ENCODE data around the gene POU2F3. TPM values are rescaled to one million over a fixed set of nuclear protein-coding genes. Genes with fewer than 3 reads are reported as not detected.

Gene POU2F3
- total RNA-seq, 1 donor from 2014 or later = 0.97 TPM

DNA sequence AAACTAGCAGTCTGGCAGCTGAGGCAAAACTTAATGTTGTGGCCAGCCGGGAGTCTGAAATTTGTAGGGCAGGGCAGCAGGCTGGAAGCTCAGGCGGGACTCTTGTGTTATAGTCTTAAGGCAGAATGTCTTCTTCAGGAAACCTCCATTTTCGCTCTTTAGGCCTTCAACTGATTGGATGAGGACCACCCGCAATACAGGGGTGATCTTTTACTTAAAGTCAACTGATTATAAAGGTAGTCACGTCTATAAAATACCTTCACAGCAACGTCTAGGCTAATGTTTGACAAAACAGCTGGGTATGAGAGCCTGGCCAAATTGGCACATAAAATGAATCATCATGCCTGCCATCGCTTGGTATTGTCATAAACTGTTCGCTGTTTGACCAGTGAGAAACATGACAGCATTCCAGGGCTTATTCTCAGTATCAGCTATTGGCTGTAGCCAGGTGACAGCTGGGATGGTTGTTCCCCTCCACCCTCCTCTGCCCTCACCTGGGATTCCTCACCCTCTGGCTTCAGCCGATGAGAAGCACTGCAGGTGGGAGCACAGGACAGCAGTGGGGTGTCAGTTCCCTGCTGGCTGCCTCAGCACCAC is 6.6 kb upstream of the POU2F3 start:
- DNase-seq (ENCODE audit: low spot score) = no peak
- Mint-ChIP-seq H3K9me3 (ENCODE audit: unreplicated experiment) (no peaks in the 10 kb centered on the region), H3K4me1 (ENCODE audit: unreplicated experiment) (peaks cover 21% of the 10 kb centered on the region), H3K27me3 (ENCODE audit: unreplicated experiment) (peaks cover 4% of the 10 kb centered on the region), H3K36me3 (ENCODE audit: low read depth, unreplicated experiment) (peaks cover 2% of the 10 kb centered on the region), H3K27ac (ENCODE audit: unreplicated experiment) (no peak overlapping the region), H3K4me3 (ENCODE audit: unreplicated experiment) (no peak overlapping the region)
- TF ChIP-seq, protein P1, sequence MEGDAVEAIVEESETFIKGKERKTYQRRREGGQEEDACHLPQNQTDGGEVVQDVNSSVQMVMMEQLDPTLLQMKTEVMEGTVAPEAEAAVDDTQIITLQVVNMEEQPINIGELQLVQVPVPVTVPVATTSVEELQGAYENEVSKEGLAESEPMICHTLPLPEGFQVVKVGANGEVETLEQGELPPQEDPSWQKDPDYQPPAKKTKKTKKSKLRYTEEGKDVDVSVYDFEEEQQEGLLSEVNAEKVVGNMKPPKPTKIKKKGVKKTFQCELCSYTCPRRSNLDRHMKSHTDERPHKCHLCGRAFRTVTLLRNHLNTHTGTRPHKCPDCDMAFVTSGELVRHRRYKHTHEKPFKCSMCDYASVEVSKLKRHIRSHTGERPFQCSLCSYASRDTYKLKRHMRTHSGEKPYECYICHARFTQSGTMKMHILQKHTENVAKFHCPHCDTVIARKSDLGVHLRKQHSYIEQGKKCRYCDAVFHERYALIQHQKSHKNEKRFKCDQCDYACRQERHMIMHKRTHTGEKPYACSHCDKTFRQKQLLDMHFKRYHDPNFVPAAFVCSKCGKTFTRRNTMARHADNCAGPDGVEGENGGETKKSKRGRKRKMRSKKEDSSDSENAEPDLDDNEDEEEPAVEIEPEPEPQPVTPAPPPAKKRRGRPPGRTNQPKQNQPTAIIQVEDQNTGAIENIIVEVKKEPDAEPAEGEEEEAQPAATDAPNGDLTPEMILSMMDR (IDR thresholded peaks at IDR 0.05; ENCODE audit: unreplicated experiment) = no peak

DNA sequence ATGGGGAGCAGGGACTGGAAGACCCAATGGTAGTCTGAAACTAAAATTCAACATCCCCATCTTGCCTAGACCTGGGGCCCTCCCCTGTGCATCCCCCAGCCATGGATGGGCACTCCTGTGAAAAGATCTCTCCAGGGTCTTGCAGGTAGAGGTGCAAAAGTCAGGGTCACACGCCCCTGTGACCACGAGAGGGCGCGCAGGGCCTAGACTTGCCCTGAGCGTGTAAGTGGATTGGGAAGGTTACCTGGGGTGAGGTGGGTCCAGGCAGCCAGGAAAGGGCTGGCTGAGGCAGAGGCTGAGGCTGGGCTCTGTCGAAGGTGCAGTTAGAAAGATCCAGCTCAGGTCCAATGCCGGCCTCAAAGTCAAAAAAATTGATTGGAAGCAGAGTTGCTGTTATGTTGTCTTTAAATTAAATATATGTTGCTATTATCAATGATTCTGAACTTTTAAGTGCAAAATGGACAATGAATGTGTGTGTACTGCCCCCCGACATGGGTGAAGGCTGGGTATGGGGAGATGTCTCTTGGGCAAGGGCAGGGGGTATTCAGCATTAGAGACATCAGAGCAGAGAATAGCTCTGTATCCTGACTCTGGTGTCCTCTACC is 4.8 kb upstream of the POU2F3 start:
- no peaks in the 10 kb centered on the region for H3K36me3 Mint-ChIP-seq (ENCODE audit: low read depth, unreplicated experiment)
- TF ChIP-seq, protein P1 (IDR thresholded peaks at IDR 0.05; ENCODE audit: unreplicated experiment) = peak; percentile 82
- no peaks in the 10 kb centered on the region for H3K9me3 Mint-ChIP-seq (ENCODE audit: unreplicated experiment)
- H3K4me1 Mint-ChIP-seq (ENCODE audit: unreplicated experiment) = peaks cover 20% of the 10 kb centered on the region
- H3K4me3 Mint-ChIP-seq (ENCODE audit: unreplicated experiment) = no peak overlapping the region
- H3K27me3 Mint-ChIP-seq (ENCODE audit: unreplicated experiment) = peaks cover 9% of the 10 kb centered on the region
- H3K27ac Mint-ChIP-seq (ENCODE audit: unreplicated experiment) = no peak overlapping the region
- DNase-seq (ENCODE audit: low spot score) = peak; percentile 81

DNA sequence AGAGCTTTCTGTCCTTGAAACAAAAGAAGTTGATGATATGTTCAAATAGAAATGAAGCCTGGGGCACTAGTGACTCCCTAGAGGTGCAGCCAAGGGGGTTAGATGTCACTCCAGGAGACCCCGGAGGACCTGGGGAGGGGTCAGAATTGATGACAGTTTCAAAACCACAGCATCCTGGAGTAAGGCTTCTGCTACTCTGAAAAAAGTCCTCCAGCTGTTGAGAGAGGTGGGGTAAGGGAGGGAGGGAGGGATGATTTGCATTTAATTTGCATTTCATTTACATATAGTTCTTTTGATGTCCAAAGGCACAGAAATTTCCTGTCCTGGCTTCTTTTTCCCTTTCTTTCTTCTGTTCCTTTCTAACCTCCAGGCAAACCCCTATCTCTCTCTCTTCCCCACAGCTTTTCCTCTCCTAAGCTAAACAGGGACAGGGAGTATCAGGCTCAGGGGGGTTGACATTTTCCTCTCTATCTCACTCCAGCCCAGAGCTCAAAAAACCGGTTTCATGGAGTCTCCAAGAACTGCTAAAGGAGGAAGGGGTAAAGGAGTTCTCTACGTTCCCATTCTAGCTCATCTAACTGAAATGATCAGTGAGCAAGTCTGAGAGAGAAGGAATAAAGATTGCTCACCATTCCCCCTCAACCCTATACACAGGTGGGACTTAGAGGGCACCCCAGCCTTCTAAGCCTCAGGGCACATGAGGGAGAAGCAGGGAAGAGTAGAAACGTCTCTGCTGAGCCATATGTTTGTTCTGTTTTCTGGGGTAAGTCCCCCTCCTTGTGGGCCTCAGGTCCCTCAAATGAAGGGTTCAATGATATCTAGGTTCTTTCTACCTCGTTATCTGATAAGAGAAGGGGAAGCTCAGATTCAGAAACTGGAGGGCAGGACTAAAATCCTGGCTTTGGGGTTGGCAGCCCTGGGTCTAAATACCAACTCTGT is 3.5 kb upstream of the POU2F3 start:
- Mint-ChIP-seq H3K27ac (ENCODE audit: unreplicated experiment) (peak overlapping the region; percentile 84), H3K4me3 (ENCODE audit: unreplicated experiment) (no peak overlapping the region), H3K27me3 (ENCODE audit: unreplicated experiment) (peaks cover 9% of the 10 kb centered on the region), H3K9me3 (ENCODE audit: unreplicated experiment) (no peaks in the 10 kb centered on the region), H3K4me1 (ENCODE audit: unreplicated experiment) (peaks cover 20% of the 10 kb centered on the region), H3K36me3 (ENCODE audit: low read depth, unreplicated experiment) (no peaks in the 10 kb centered on the region)
- TF ChIP-seq, protein P1 (IDR thresholded peaks at IDR 0.05; ENCODE audit: unreplicated experiment) = no peak
- no peak for DNase-seq (ENCODE audit: low spot score)

DNA sequence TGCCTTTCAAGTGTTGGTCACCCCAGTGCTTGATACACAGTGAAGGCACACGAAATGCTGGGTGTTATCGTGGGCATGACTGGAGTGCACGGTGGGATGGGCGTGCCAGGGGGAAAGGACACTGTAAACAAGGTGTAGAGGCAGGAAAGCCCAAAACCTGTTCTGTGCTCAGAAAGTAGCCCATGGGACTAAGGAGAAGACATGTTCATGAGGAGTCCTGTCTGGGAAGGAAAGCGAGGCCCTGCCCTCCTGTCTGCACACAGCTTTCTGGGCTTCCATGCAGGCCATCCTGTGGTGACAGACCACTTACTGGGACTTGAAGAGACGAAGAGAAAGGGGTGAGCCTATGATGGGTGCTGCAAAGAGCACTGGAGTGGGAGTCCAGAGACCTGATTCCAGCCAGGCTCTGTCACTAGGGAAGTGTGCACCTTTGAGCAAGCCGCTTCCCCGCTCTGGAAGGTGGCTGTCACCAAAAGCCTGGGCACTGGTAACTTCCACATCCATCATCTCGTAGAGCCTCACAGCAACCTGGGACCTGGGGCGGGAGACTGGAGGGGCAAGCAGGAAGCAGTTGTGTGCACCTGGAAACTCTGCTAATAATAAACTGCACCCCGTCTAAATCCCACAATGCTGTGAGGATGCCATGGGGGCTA is 846 bp upstream of the POU2F3 start:
- H3K4me1 Mint-ChIP-seq (ENCODE audit: unreplicated experiment) = peaks cover 20% of the 10 kb centered on the region
- H3K27ac Mint-ChIP-seq (ENCODE audit: unreplicated experiment) = no peak overlapping the region
- no peak for DNase-seq (ENCODE audit: low spot score)
- no peaks in the 10 kb centered on the region for H3K9me3 Mint-ChIP-seq (ENCODE audit: unreplicated experiment)
- no peaks in the 10 kb centered on the region for H3K36me3 Mint-ChIP-seq (ENCODE audit: low read depth, unreplicated experiment)
- no peak overlapping the region for H3K4me3 Mint-ChIP-seq (ENCODE audit: unreplicated experiment)
- TF ChIP-seq, protein P1 (IDR thresholded peaks at IDR 0.05; ENCODE audit: unreplicated experiment) = no peak
- peaks cover 10% of the 10 kb centered on the region for H3K27me3 Mint-ChIP-seq (ENCODE audit: unreplicated experiment)
